KMS-11 (cell line): ENCODE data around the gene DYRK1A.

Experiments used
- H2AFZ ChIP-seq: fragments of 200-600 bp; sonication (generic); 2 replicates; pipeline ENCODE4 v1.6.1; 2016; ENCODE audit warnings: antibody characterized with exemption, mixed run types, low read depth
- H3K27ac ChIP-seq: fragments of 200-600 bp; sonication (generic); 2 replicates; pipeline ENCODE4 v1.6.1; 2016; ENCODE audit warnings: mild to moderate bottlenecking, mixed run types
- H3K27me3 ChIP-seq: fragments of 200-600 bp; sonication (generic); 2 replicates; pipeline ENCODE4 v1.6.1; 2017; ENCODE audit warnings: mild to moderate bottlenecking, low read depth, mixed run types, moderate library complexity; ENCODE audit not compliant: insufficient read depth
- H3K36me3 ChIP-seq: fragments of 200-600 bp; sonication (generic); 2 replicates; pipeline ENCODE4 v1.6.1; 2017; ENCODE audit warnings: mild to moderate bottlenecking, mixed run types; ENCODE audit not compliant: insufficient read depth
- H3K4me1 ChIP-seq: fragments of 200-600 bp; sonication (generic); 2 replicates; pipeline ENCODE4 v1.6.1; 2016; ENCODE audit warnings: mild to moderate bottlenecking, low read depth, mixed run types; ENCODE audit not compliant: poor library complexity, severe bottlenecking
- H3K4me2 ChIP-seq: fragments of 200-600 bp; sonication (generic); 2 replicates; pipeline ENCODE4 v1.7.0; 2016; ENCODE audit warnings: mild to moderate bottlenecking, mixed run types
- H3K4me3 ChIP-seq: fragments of 200-600 bp; sonication (generic); IDR thresholded peaks from 2 replicates; pipeline ENCODE4 v1.6.1; 2017; ENCODE audit warnings: low read depth, low read length, mixed read lengths; ENCODE audit not compliant: insufficient read depth
- H3K79me2 ChIP-seq: fragments of 200-600 bp; sonication (generic); 2 replicates; pipeline ENCODE4 v1.6.1; 2016; ENCODE audit warnings: low read depth, mixed run types; ENCODE audit not compliant: insufficient read depth
- H3K9ac ChIP-seq: fragments of 200-600 bp; sonication (generic); 2 replicates; pipeline ENCODE4 v1.6.1; 2016; ENCODE audit warnings: mild to moderate bottlenecking, mixed run types
- H4K20me1 ChIP-seq: fragments of 200-600 bp; sonication (generic); 2 replicates; pipeline ENCODE4 v1.6.1; 2016; ENCODE audit warnings: mild to moderate bottlenecking, mixed run types; ENCODE audit not compliant: insufficient read depth
- CTCF ChIP-seq: fragments of 200-600 bp; sonication (generic); conservative IDR thresholded peaks from 2 replicates; pipeline ENCODE4 v1.6.1; 2017; ENCODE audit warnings: low read depth, mild to moderate bottlenecking, antibody characterized with exemption, low read length, moderate library complexity, mixed read lengths

The DYRK1A gene

DNA sequence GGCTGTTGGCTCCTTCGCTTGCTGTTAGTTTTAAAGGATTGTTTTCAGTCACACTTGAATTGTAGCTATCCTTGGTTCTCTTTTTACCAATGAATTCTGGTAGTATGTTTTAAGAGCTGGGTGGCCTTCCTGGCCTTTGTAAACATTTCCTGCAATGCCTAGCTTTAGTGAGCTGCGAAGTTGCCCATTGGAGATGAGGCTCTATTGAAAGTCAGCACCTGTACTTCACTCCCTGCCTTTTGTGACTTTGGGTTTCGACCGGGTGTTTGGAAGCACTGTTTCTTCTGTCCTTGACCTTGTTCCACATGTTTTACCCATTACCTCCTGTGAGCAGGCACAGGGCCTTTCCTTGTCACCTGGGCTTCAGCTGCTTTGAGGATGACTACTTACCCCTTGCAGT lies 64.7 kb downstream of the DYRK1A start:
- no peak overlapping the region for H2AFZ ChIP-seq
- no peak overlapping the region for H3K4me3 ChIP-seq
- no peak overlapping the region for H3K9ac ChIP-seq
- no peaks in the 10 kb centered on the region for H3K36me3 ChIP-seq
- H3K27ac ChIP-seq = peak overlapping the region; percentile 43; the same call in 1 of the 2 replicates
- no peaks in the 10 kb centered on the region for H3K27me3 ChIP-seq
- TF ChIP-seq CTCF = no peak
- no peaks in the 10 kb centered on the region; the same call in 1 of the 2 replicates for H4K20me1 ChIP-seq
- H3K79me2 ChIP-seq = peaks cover 49% of the 10 kb centered on the region; the same call in 1 of the 2 replicates
- peaks cover 45% of the 10 kb centered on the region for H3K4me1 ChIP-seq
- peak overlapping the region; percentile 69; the same call in 1 of the 2 replicates for H3K4me2 ChIP-seq

- Histone ChIP-seq H3K27me3 (no peaks in the 10 kb centered on the region), H3K4me1 (peaks cover 50% of the 10 kb centered on the region), H3K4me3 (no peak overlapping the region), H3K27ac (no peak overlapping the region), H3K36me3 (no peaks in the 10 kb centered on the region), H3K9ac (no peak overlapping the region), H2AFZ (no peak overlapping the region), H3K4me2 (no peak overlapping the region), H3K79me2 (peaks cover 65% of the 10 kb centered on the region; the same call in 1 of the 2 replicates), H4K20me1 (peaks cover 5% of the 10 kb centered on the region; the same call in 1 of the 2 replicates)
- TF ChIP-seq CTCF = no peak
Measured at GRCh38 chr21:37432710-37433455, 66.3 kb downstream of the DYRK1A start.

GRCh38 chr21:37433456-37433840 lies 66.9 kb downstream of the DYRK1A start:
- Histone ChIP-seq H3K4me2 (no peak overlapping the region), H3K4me3 (no peak overlapping the region), H2AFZ (no peak overlapping the region), H3K9ac (no peak overlapping the region), H3K27me3 (no peaks in the 10 kb centered on the region), H3K79me2 (peaks cover 71% of the 10 kb centered on the region; the same call in 1 of the 2 replicates), H3K27ac (no peak overlapping the region), H4K20me1 (peaks cover 9% of the 10 kb centered on the region; the same call in 1 of the 2 replicates), H3K4me1 (peaks cover 49% of the 10 kb centered on the region), H3K36me3 (no peaks in the 10 kb centered on the region)
- TF ChIP-seq CTCF = no peak

- no peak overlapping the region for H3K4me3 ChIP-seq
- no peak overlapping the region for H3K27ac ChIP-seq
- no peak overlapping the region for H3K9ac ChIP-seq
- no peak overlapping the region for H3K4me2 ChIP-seq
- H3K4me1 ChIP-seq = peaks cover 32% of the 10 kb centered on the region
- no peak overlapping the region for H2AFZ ChIP-seq
- no peaks in the 10 kb centered on the region for H3K36me3 ChIP-seq
- H4K20me1 ChIP-seq = peaks cover 9% of the 10 kb centered on the region; the same call in 1 of the 2 replicates
- no peaks in the 10 kb centered on the region for H3K27me3 ChIP-seq
- peaks cover 86% of the 10 kb centered on the region; the same call in 1 of the 2 replicates for H3K79me2 ChIP-seq
- no peak for TF ChIP-seq CTCF
Measured at GRCh38 chr21:37435120-37435519, 68.5 kb downstream of the DYRK1A start.
